PC-3 (cell line): ENCODE data around the gene MYL12B.

Experiments used
- CTCF ChIP-seq: fragments of 300-600 bp; sonication (generic); conservative IDR thresholded peaks from 2 replicates; pipeline ENCODE4 v1.5.1; 2017; ENCODE audit warnings: antibody characterized with exemption, low read depth, mild to moderate bottlenecking, low read length
- EZH2 ChIP-seq: fragments of 300-600 bp; sonication (generic); IDR thresholded peaks from one replicate; pipeline ENCODE4 v1.6.1; 2017; ENCODE audit warnings: antibody characterized with exemption, mild to moderate bottlenecking, low read length; ENCODE audit not compliant: unreplicated experiment
- EZH2phosphoT487 ChIP-seq: fragments of 300-600 bp; sonication (generic); IDR thresholded peaks from 2 replicates; pipeline ENCODE4 v1.6.1; 2018; ENCODE audit warnings: mild to moderate bottlenecking, antibody characterized with exemption, low read length, borderline replicate concordance

DNA sequence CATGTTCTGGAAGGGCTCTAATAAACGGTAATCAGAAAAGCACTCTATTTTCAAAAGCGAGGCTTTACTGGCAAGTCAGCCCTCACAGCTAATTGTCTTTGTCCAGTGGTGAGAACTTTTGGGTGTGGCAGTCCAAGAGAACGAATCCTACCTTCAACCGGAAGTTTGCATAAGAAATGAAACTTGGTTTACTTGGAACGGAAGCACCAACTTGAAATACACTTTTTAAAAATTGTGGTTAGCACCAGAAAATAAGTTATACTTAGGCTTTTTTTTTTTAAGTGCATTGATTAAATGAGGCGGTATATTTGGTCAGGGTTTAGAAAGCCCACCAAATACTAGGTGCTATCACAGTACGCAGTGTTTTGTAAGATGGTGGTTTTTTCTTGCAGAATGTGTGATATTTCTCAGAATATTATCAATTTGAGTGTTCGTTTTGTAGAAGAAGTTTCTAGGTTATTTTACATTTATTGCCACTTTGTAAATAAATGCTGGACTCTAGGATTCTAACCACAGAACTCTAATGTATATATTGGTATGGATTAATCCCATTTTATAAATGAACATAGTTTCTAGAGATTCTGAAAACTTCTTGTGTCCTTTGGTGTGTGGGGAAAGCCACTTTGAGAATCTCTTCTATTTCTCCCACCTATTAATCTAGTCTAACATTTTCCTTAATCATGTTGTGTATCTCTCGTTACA is 13.1 kb upstream of the MYL12B start:
- TF ChIP-seq EZH2 (no peak), CTCF (no peak), EZH2phosphoT487 (no peak)
